Adrenal gland (tissue), 5 donors: ENCODE results near the gene UPK1B.

Experiments used
- POLR2A ChIP-seq, 2 donors: fragments of 450-650 bp; IDR thresholded peaks; one replicate each; pipeline ENCODE4 v1.6.1; 2017; ENCODE audit warnings: antibody characterized with exemption in 2 of 2, mild to moderate bottlenecking in 2 of 2, moderate library complexity in 1 of 2
- TF ChIP-seq, protein P1 (sequence below), 6 experiments: fragments of 450-650 bp in 4 of 6; fragments of 200-600 bp in 2 of 6; sonication (generic) in 1 of 6; IDR thresholded peaks; 1 replicate in 5 of 6; 2 replicates in 1 of 6; pipeline versions ENCODE4 v1.5.1 to v1.8.0; 2016 to 2021; ENCODE audit warnings: antibody characterized with exemption in 6 of 6, mild to moderate bottlenecking in 2 of 6, moderate library complexity in 1 of 6
- donor health status: DM: no; HTN: no; CAD: no.

GRCh38 chr3:119236756-119237155 lies 63.4 kb downstream of the UPK1B start:
- TF ChIP-seq, protein P1, sequence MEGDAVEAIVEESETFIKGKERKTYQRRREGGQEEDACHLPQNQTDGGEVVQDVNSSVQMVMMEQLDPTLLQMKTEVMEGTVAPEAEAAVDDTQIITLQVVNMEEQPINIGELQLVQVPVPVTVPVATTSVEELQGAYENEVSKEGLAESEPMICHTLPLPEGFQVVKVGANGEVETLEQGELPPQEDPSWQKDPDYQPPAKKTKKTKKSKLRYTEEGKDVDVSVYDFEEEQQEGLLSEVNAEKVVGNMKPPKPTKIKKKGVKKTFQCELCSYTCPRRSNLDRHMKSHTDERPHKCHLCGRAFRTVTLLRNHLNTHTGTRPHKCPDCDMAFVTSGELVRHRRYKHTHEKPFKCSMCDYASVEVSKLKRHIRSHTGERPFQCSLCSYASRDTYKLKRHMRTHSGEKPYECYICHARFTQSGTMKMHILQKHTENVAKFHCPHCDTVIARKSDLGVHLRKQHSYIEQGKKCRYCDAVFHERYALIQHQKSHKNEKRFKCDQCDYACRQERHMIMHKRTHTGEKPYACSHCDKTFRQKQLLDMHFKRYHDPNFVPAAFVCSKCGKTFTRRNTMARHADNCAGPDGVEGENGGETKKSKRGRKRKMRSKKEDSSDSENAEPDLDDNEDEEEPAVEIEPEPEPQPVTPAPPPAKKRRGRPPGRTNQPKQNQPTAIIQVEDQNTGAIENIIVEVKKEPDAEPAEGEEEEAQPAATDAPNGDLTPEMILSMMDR (IDR thresholded peaks at IDR 0.05), result no peak
- no peak for TF ChIP-seq POLR2A (IDR thresholded peaks at IDR 0.05)
